HEK293 (cell line): ENCODE measurements around the gene POLR3E.

ENCODE experiments used
- CTCF ChIA-PET: fragments of 350-600 bp; formaldehyde crosslinking; extraction: SDS; loops from one replicate; lab custom pipeline; 2021; ENCODE audit warnings: antibody characterized with exemption; lab: Yijun Ruan, JAX
- POLR2A ChIA-PET: fragments of 300-600 bp; formaldehyde crosslinking; extraction: SDS; loops from one replicate; lab custom pipeline; 2020; ENCODE audit warnings: antibody characterized with exemption, inconsistent platforms; lab: Yijun Ruan, JAX
- H3K27ac ChIP-seq: fragments of 200-500 bp; sonication (Bioruptor generic); 2 replicates; pipeline ENCODE4 v1.5.1; 2014; ENCODE audit warnings: low read depth, low read length, control low read depth, inconsistent platforms; ENCODE audit errors: extremely low read depth
- H3K36me3 ChIP-seq, 2 experiments: fragments of 200-500 bp in 1 of 2; sonication (Bioruptor generic) in 1 of 2; 1 replicate in 1 of 2; 2 replicates in 1 of 2; pipeline ENCODE4 v1.5.1; 2014 to 2017; ENCODE audit warnings: inconsistent platforms in 2 of 2, low read length in 2 of 2; ENCODE audit not compliant: control insufficient read depth in 2 of 2, insufficient read depth in 1 of 2
- H3K4me1 ChIP-seq: fragments of 200-500 bp; sonication (Bioruptor generic); 2 replicates; pipeline ENCODE4 v1.5.1; 2014; ENCODE audit warnings: mild to moderate bottlenecking, low read length, inconsistent platforms; ENCODE audit not compliant: control insufficient read depth, insufficient read depth
- H3K4me3 ChIP-seq: 2 replicates; pipeline ENCODE4 v1.5.1; 2011; ENCODE audit warnings: low read depth, mild to moderate bottlenecking, control low read depth, low read length, moderate library complexity
- H3K9me3 ChIP-seq: fragments of 200-500 bp; sonication (Bioruptor generic); 2 replicates; pipeline ENCODE4 v1.5.1; 2014; ENCODE audit warnings: low read depth, low read length, inconsistent platforms; ENCODE audit not compliant: control insufficient read depth, insufficient read depth
- AEBP2 ChIP-seq: fragments of 450-650 bp; formaldehyde crosslinking; IDR thresholded peaks from 2 replicates; pipeline ENCODE4 v1.5.1; 2016; ENCODE audit warnings: missing biosample characterization, missing genetic modification characterization, borderline replicate concordance
- CTCF ChIP-seq: fragments of 450-650 bp; formaldehyde crosslinking; IDR thresholded peaks from 2 replicates; pipeline ENCODE4 v1.5.1; 2016; ENCODE audit warnings: missing biosample characterization, missing genetic modification characterization
- HOXD13 ChIP-seq: sonication (generic); formaldehyde crosslinking; IDR thresholded peaks from 2 replicates; pipeline ENCODE4 v1.8.0; 2022; ENCODE audit warnings: missing genetic modification reagents, borderline replicate concordance
- IKZF3 ChIP-seq: fragments of 450-650 bp; IDR thresholded peaks from 2 replicates; pipeline ENCODE4 v1.5.0; 2018; ENCODE audit warnings: missing biosample characterization, mild to moderate bottlenecking, missing genetic modification characterization, moderate library complexity
- KLF8 ChIP-seq: fragments of 450-650 bp; formaldehyde crosslinking; IDR thresholded peaks from 2 replicates; pipeline ENCODE4 v1.5.1; 2016; ENCODE audit warnings: missing biosample characterization, missing genetic modification characterization
- KLF9 ChIP-seq: fragments of 450-650 bp; formaldehyde crosslinking; IDR thresholded peaks from 2 replicates; pipeline ENCODE4 v1.5.1; 2016; ENCODE audit warnings: missing biosample characterization, missing genetic modification characterization, low read depth
- MYNN ChIP-seq: fragments of 450-650 bp; formaldehyde crosslinking; IDR thresholded peaks from 2 replicates; pipeline ENCODE4 v1.5.1; 2016; ENCODE audit warnings: missing biosample characterization, missing genetic modification characterization, borderline replicate concordance
- PRDM1 ChIP-seq: fragments of 450-650 bp; formaldehyde crosslinking; IDR thresholded peaks from 2 replicates; pipeline ENCODE4; 2016; ENCODE audit warnings: missing biosample characterization, missing genetic modification characterization
- REPIN1 ChIP-seq: fragments of 450-650 bp; formaldehyde crosslinking; IDR thresholded peaks from 2 replicates; pipeline ENCODE4 v1.5.1; 2017; ENCODE audit warnings: missing biosample characterization, missing genetic modification characterization, low read depth
- TCF7L2 ChIP-seq: IDR thresholded peaks from 2 replicates; pipeline ENCODE4 v1.6.1; 2011; ENCODE audit warnings: low read depth, mild to moderate bottlenecking, inconsistent platforms, low read length, moderate library complexity, borderline replicate concordance
- TRIM28 ChIP-seq: IDR thresholded peaks from 2 replicates; pipeline ENCODE4 v1.6.1; 2011; ENCODE audit warnings: low read length, control low read depth, borderline replicate concordance
- YY2 ChIP-seq: fragments of 450-650 bp; formaldehyde crosslinking; IDR thresholded peaks from 2 replicates; pipeline ENCODE4 v1.5.1; 2016; ENCODE audit warnings: missing biosample characterization, missing genetic modification characterization
- ZBTB17 ChIP-seq: fragments of 450-650 bp; formaldehyde crosslinking; IDR thresholded peaks from 2 replicates; pipeline ENCODE4 v1.5.1; 2016; ENCODE audit warnings: missing biosample characterization, missing genetic modification characterization
- ZBTB49 ChIP-seq: fragments of 450-650 bp; formaldehyde crosslinking; IDR thresholded peaks from 2 replicates; pipeline ENCODE4 v1.5.1; 2016; ENCODE audit warnings: missing biosample characterization, missing genetic modification characterization, low read depth
- ZEB2 ChIP-seq: fragments of 450-650 bp; formaldehyde crosslinking; IDR thresholded peaks from 2 replicates; pipeline ENCODE4 v1.5.1; 2016; ENCODE audit warnings: missing biosample characterization, missing genetic modification characterization
- ZFP37 ChIP-seq: fragments of 450-650 bp; formaldehyde crosslinking; IDR thresholded peaks from 2 replicates; pipeline ENCODE4 v1.5.1; 2016; ENCODE audit warnings: missing biosample characterization, missing genetic modification characterization
- ZNF114 ChIP-seq: fragments of 450-650 bp; formaldehyde crosslinking; IDR thresholded peaks from 2 replicates; pipeline ENCODE4 v1.5.0; 2017; ENCODE audit warnings: missing biosample characterization, missing genetic modification characterization
- ZNF132 ChIP-seq: fragments of 450-650 bp; formaldehyde crosslinking; IDR thresholded peaks from 2 replicates; pipeline ENCODE4 v1.5.1; 2017; ENCODE audit warnings: missing biosample characterization, missing genetic modification characterization, borderline replicate concordance
- ZNF138 ChIP-seq: fragments of 450-650 bp; formaldehyde crosslinking; IDR thresholded peaks from 2 replicates; pipeline ENCODE4 v1.5.1; 2016; ENCODE audit warnings: missing biosample characterization, missing genetic modification characterization, borderline replicate concordance
- ZNF169 ChIP-seq: fragments of 450-650 bp; formaldehyde crosslinking; IDR thresholded peaks from 2 replicates; pipeline ENCODE4 v1.5.1; 2016; ENCODE audit warnings: missing biosample characterization, missing genetic modification characterization
- ZNF266 ChIP-seq: fragments of 450-650 bp; formaldehyde crosslinking; IDR thresholded peaks from 2 replicates; pipeline ENCODE4 v1.5.1; 2016; ENCODE audit warnings: missing biosample characterization, missing genetic modification characterization, low read depth
- ZNF335 ChIP-seq: fragments of 450-650 bp; formaldehyde crosslinking; conservative IDR thresholded peaks from 2 replicates; pipeline ENCODE4 v1.5.1; 2016; ENCODE audit warnings: missing biosample characterization, missing genetic modification characterization
- ZNF362 ChIP-seq: fragments of 450-650 bp; formaldehyde crosslinking; IDR thresholded peaks from 2 replicates; pipeline ENCODE4 v1.5.1; 2016; ENCODE audit warnings: missing biosample characterization, missing genetic modification characterization
- ZNF366 ChIP-seq: fragments of 450-650 bp; formaldehyde crosslinking; conservative IDR thresholded peaks from 2 replicates; pipeline ENCODE4 v1.5.1; 2016; ENCODE audit warnings: missing biosample characterization, missing genetic modification characterization
- ZNF404 ChIP-seq: fragments of 450-650 bp; formaldehyde crosslinking; IDR thresholded peaks from 2 replicates; pipeline ENCODE4 v1.5.1; 2017; ENCODE audit warnings: missing biosample characterization, missing genetic modification characterization
- ZNF416 ChIP-seq: fragments of 450-650 bp; formaldehyde crosslinking; IDR thresholded peaks from 2 replicates; pipeline ENCODE4 v1.5.1; 2016; ENCODE audit warnings: missing biosample characterization, missing genetic modification characterization
- ZNF423 ChIP-seq: fragments of 450-650 bp; formaldehyde crosslinking; IDR thresholded peaks from 2 replicates; pipeline ENCODE4 v1.5.1; 2016; ENCODE audit warnings: missing biosample characterization, missing genetic modification characterization
- ZNF629 ChIP-seq: fragments of 450-650 bp; formaldehyde crosslinking; IDR thresholded peaks from 2 replicates; pipeline ENCODE4 v1.5.1; 2017; ENCODE audit warnings: missing biosample characterization, missing genetic modification characterization
- ZNF692 ChIP-seq: fragments of 450-650 bp; formaldehyde crosslinking; IDR thresholded peaks from 2 replicates; pipeline ENCODE4 v1.5.1; 2016; ENCODE audit warnings: missing biosample characterization, missing genetic modification characterization
- ZNF747 ChIP-seq: fragments of 450-650 bp; formaldehyde crosslinking; IDR thresholded peaks from 2 replicates; pipeline ENCODE4 v1.5.1; 2016; ENCODE audit warnings: missing biosample characterization, missing genetic modification characterization
- ZSCAN30 ChIP-seq: fragments of 450-650 bp; IDR thresholded peaks from 2 replicates; pipeline ENCODE4 v1.5.1; 2018; ENCODE audit warnings: missing biosample characterization, mild to moderate bottlenecking, missing genetic modification characterization, moderate library complexity

POLR3E gene

GRCh38 chr16:22291860-22292318, 5.3 kb upstream of the POLR3E start (continued):
- TF ChIP-seq HOXD13 (CRISPR knock-in tag) (peak; percentile 56; the same call in 1 of the 2 replicates), ZEB2 (tag by site-specific recombination) (0 out of 2 replicates have a peak, but pooled peaks have one; percentile 23), ZNF114 (tag by site-specific recombination) (no peak), ZNF335 (tag by site-specific recombination) (peak; percentile 67), ZNF366 (tag by site-specific recombination) (peak; percentile 31; the same call in 1 of the 2 replicates), ZSCAN30 (tag by site-specific recombination) (0 out of 2 replicates have a peak, but pooled peaks have one; percentile 46)

- CTCF ChIA-PET: no interaction called here
- TF ChIP-seq IKZF3 (no peak), ZNF747 (tag by site-specific recombination) (no peak), ZNF266 (tag by site-specific recombination) (no peak), ZNF138 (tag by site-specific recombination) (no peak), TRIM28 (no peak), PRDM1 (tag by site-specific recombination) (no peak), ZNF629 (no peak), ZFP37 (tag by site-specific recombination) (no peak), ZBTB49 (tag by site-specific recombination) (no peak), ZNF692 (tag by site-specific recombination) (peak; percentile 52), ZNF169 (no peak), TCF7L2 (no peak), MYNN (no peak), ZNF423 (no peak), REPIN1 (tag by site-specific recombination) (no peak), KLF8 (no peak), KLF9 (tag by site-specific recombination) (no peak), ZNF416 (tag by site-specific recombination) (no peak), CTCF (tag by site-specific recombination) (no peak), YY2 (no peak), ZNF335 (tag by site-specific recombination) (no peak; the same call in 1 of the 2 replicates), ZNF362 (tag by site-specific recombination) (no peak), ZNF404 (tag by site-specific recombination) (no peak), AEBP2 (tag by site-specific recombination) (no peak), ZBTB17 (tag by site-specific recombination) (peak; percentile 67; the same call in 1 of the 2 replicates), ZNF132 (tag by site-specific recombination) (no peak)
These were observed 4.9 kb upstream of the POLR3E start for GRCh38 chr16:22292320-22292719.

More at GRCh38 chr16:22292320-22292719, 4.9 kb upstream of the POLR3E start:
- Histone ChIP-seq H3K27ac (peak overlapping the region; percentile 13; the same call in 1 of the 2 replicates), H3K4me3 (no peak overlapping the region), H3K9me3 (no peaks in the 10 kb centered on the region), H3K4me1 (no peaks in the 10 kb centered on the region), H3K36me3 (no peaks in the 10 kb centered on the region)
- POLR2A ChIA-PET: no interaction called here
